Bronchial epithelial cell (primary cell): Measurements from ENCODE around the gene TYW1B. TPM values are rescaled to one million over a fixed set of nuclear protein-coding genes. Genes with fewer than 3 reads are reported as not detected.
"Not testable (repeated sequence)": the region's sequence is repeated elsewhere in the genome, so short reads cannot be mapped to it uniquely, and the experiment has no call there.

ENCODE experiments used
- DNase-seq: peaks from one replicate; pipeline ENCODE4 v3.0.0-alpha.2; 2010; ENCODE audit warnings: low read depth
- FAIRE-seq: peaks from 2 replicates; lab custom pipeline; 2011; peaks lifted over from hg19 to GRCh38; lab: Jason Lieb, UNC
- H3K27me3 ChIP-seq: 2 replicates; pipeline ENCODE4 v1.5.1; 2011; ENCODE audit warnings: low read length; ENCODE audit not compliant: control insufficient read depth, insufficient read depth
- H3K36me3 ChIP-seq: 2 replicates; pipeline ENCODE4 v1.5.1; 2011; ENCODE audit warnings: low read length; ENCODE audit not compliant: control insufficient read depth, insufficient read depth
- H3K4me3 ChIP-seq: 2 replicates; pipeline ENCODE4 v1.5.1; 2011; ENCODE audit warnings: mild to moderate bottlenecking, low read depth, low read length, control low read depth
- CTCF ChIP-seq: IDR thresholded peaks from 2 replicates; pipeline ENCODE4 v1.5.1; 2011; ENCODE audit warnings: mild to moderate bottlenecking, moderate library complexity, low read length, control low read depth, inconsistent platforms; ENCODE audit not compliant: insufficient read depth, severe bottlenecking
- total RNA-seq: library from RNA; depleted of rRNA; stranded (reverse); fragments of >200 nt; gene quantifications from 2 replicates; pipeline ENCODE4 v1.2.1, GENCODE V29; 2014

Gene TYW1B
- total RNA-seq, 1 donor from 2014 or later = 2.6 TPM

DNA sequence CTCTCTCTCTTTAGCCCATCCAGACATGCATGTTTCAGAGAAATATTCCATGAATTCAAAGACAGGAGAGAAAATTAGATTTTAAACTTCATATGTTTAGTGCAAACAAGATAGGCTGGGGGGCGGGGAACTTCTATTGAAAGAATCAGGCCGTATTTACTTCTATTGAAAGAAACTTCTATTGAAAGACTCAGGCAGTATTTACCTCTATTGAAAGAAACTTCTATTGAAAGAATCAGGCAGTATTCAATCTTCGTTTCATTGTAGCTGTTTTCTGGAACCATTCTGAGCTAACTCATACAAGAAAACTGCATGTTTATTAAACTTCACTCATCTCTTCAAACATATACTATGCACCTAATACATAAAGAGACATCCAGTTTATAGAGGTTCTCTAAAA, 123.1 kb downstream of the TYW1B start:
- no peak for TF ChIP-seq CTCF
- no peaks in the 10 kb centered on the region for H3K36me3 ChIP-seq

GRCh38 chr7:72700548-72700947, 127.5 kb downstream of the TYW1B start:
- H3K36me3 ChIP-seq, DNase-seq, H3K27me3 ChIP-seq, FAIRE-seq, H3K4me3 ChIP-seq: not testable (repeated sequence)

More for the DNA sequence above, 123.1 kb downstream of the TYW1B start:
- H3K27me3 ChIP-seq = no peaks in the 10 kb centered on the region
- FAIRE-seq (no peak), DNase-seq (no peak)
- H3K4me3 ChIP-seq = no peak overlapping the region

DNA sequence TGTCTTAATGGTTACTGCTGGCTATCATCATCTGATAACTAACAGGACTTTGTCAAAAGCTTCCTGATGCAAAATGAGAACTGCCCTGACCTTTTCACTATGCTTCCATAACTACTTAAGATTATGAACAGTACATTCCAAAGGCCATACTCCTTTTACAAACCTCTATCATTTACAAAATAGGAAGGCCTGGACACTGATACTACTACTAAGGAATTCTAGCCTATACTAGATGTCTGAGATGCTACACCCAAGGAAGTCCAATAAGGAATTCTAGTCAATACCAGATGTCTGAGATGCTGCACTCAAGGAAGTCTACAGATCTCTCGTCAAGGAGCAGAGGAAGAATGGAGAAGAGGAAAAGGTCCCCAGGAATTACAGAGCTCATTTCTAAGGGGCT, 130.9 kb downstream of the TYW1B start:
- FAIRE-seq, DNase-seq, H3K4me3 ChIP-seq: not testable (repeated sequence)

DNA sequence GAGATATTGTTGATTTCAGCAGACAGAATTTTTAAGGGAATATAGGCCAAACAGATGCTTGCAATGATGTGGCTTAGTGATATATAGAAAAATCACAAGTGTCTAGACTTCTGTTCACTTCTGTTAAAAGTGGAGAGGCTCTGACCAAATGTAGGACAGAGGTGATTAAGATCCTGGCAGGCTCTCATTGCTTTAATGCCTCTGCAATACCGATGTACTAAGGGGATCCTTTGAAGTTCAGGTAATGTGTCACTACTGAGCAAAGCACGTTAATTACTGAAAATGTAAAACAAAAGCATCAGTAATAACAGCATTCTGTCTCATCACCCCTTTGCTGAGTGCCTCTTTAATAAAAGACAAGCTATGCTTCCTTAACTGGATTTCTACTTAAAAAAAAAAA, 131.4 kb downstream of the TYW1B start:
- FAIRE-seq = not testable (repeated sequence)

More for the DNA sequence above, 130.9 kb downstream of the TYW1B start:
- H3K27me3 ChIP-seq, H3K36me3 ChIP-seq: not testable (repeated sequence)

DNA sequence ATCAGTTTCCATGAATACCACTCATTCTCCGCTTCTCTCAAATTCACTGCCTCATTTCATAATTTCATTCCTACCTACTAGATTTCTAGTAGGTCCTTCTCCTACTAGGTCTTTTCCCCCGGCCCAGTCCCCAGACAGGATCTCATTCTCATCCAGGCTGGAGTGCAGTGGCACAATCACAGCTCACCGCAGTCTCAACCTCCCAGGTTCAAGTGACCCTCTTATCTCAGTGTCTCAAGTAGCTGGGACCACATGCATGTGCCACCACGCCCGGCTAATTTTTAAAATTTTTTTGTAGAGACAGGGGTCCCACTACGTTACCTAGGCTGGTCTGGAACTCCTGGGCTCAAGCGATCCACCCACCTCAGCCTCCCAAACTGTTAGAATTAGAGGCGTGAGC, 132.5 kb downstream of the TYW1B start:
- FAIRE-seq, H3K27me3 ChIP-seq, H3K4me3 ChIP-seq, H3K36me3 ChIP-seq, DNase-seq: not testable (repeated sequence)

More for the DNA sequence above, 131.4 kb downstream of the TYW1B start:
- not testable (repeated sequence) for DNase-seq, H3K36me3 ChIP-seq, H3K27me3 ChIP-seq, H3K4me3 ChIP-seq

DNA sequence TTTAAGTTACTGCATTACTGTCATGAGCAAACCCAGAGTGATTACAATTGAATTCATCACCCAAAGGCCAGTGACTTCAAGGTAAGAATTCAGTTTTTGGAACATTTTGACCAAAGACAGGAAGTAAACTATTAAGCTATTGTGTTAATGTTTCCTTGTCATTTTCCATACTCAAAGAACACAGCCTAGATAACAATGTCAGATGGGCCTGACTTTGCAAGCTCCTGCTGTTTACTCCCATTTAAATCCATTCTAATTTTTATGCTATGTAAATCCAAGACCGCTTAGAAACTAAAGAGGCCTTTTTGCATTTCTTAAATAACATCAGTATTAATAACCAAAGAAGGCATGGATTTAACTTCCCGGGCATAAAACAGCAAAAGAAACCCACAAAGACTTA, 136.6 kb downstream of the TYW1B start:
- not testable (repeated sequence) for FAIRE-seq, H3K27me3 ChIP-seq, H3K4me3 ChIP-seq, H3K36me3 ChIP-seq, DNase-seq

DNA sequence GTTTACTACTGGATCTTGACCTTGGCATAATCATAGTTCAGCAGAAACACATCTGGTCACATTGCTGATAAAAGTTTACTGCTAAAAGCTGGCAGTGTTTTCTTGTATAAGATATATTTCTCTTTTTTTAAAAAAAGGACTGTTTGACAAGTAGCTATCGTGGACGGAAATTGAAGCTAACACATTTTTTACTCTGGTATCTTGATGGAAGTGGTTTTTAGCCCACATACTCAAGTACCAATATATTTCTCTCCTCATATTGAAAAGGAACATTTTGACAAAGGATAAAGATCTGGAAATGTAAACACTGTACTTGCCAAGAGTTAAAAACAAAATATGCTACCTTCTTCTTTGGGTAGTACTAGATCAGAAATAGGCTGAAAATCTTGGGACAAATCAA, 137.8 kb downstream of the TYW1B start:
- not testable (repeated sequence) for H3K27me3 ChIP-seq, H3K4me3 ChIP-seq, H3K36me3 ChIP-seq, DNase-seq, FAIRE-seq

GRCh38 chr7:72689344-72689743, 138.7 kb downstream of the TYW1B start:
- not testable (repeated sequence) for H3K27me3 ChIP-seq, DNase-seq, H3K36me3 ChIP-seq, H3K4me3 ChIP-seq, FAIRE-seq

DNA sequence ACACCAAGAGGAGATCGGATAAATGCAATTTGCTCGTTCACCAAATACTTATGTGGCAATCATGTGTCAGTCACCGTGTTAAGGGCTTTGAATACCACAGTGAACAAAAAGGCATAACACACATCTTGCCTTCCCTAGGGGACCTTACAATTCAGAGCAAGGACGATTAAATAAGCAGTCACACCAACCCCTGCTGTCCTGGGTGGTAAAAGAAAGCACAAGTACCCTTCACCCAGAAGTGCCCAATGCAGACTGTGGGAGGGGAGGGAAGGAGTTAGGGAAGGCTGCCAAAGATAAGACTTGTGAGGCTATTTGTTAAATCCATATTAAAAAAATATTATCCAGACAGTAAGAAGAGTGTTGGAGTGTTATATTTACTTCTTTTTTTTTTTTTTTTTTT, 146.8 kb downstream of the TYW1B start:
- H3K27me3 ChIP-seq, H3K4me3 ChIP-seq, DNase-seq, H3K36me3 ChIP-seq, FAIRE-seq: not testable (repeated sequence)

DNA sequence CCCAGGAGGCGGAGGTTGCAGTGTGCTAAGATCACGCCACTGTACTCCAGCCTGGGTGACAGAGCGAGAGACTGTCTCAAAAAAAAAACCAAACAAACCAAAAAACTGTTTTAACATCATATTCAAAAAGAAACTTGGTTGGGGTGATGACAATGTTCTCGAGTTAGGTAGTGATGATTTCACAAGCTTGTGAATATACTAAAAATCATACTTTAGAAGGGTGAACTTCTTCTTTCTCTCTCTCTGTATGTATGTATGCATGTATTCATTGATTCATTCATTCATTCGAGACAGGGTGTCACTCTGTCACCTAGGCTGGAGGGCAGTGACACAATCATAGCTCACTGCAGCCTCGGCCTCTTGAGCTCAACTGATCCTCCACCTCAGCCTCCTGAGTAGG, 151.1 kb downstream of the TYW1B start:
- not testable (repeated sequence) for H3K4me3 ChIP-seq, DNase-seq, FAIRE-seq

GRCh38 chr7:72676086-72676690, 151.8 kb downstream of the TYW1B start:
- FAIRE-seq, H3K4me3 ChIP-seq, H3K27me3 ChIP-seq, H3K36me3 ChIP-seq: not testable (repeated sequence)
- DNase-seq = peak; percentile 6

More for the DNA sequence above, 151.1 kb downstream of the TYW1B start:
- not testable (repeated sequence) for H3K27me3 ChIP-seq, H3K36me3 ChIP-seq

DNA sequence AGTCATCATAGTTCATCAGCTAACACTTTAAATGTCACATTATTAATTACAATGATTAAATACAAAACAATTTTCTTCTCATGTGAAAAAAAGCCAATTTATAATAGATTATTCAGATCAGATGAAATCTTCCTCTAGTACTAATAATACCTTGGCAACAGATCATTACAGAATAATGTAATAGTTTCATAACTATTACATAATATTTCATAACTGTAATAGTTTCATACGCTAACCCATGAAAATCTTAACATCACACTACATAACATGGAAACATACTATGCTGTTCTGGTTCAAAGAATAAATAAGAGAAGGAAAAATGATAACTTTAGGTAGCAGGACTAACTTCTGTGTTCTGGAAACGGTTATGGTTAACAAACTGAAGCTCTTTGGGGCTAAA, 152.3 kb downstream of the TYW1B start:
- H3K27me3 ChIP-seq, FAIRE-seq, H3K36me3 ChIP-seq, H3K4me3 ChIP-seq, DNase-seq: not testable (repeated sequence)
